ENCODE data around the gene OXER1.

GRCh38 chr2:42754021-42754775 lies 9.7 kb downstream of the OXER1 start:
- TF ChIP-seq CTCF (IDR thresholded peaks at IDR 0.05; ENCODE audit: low read depth, low read length) (no peak), EZH2phosphoT487 (IDR thresholded peaks at IDR 0.05; ENCODE audit: low read depth) (no peak)

All from OCI-LY3 (cell line).